Psoas muscle (tissue), 8 donors: ENCODE results near the gene ANAPC13. TPM values are rescaled to one million over a fixed set of nuclear protein-coding genes. Genes with fewer than 3 reads are reported as not detected.

Experiments
- ATAC-seq, 4 donors: fragments of 200-7000 bp; cut with Tn5 transposase; one replicate each; pipeline ENCODE4 v1.9.1; 2020; ENCODE audit warnings: moderate library complexity in 3 of 4, mild to moderate bottlenecking in 2 of 4
- DNase-seq, 2 donors: peaks; one replicate each; pipeline ENCODE4 v3.0.0-alpha.2; 2020
- H3K27ac ChIP-seq: fragments of 200-600 bp; one replicate; pipeline ENCODE4 v1.8.0; 2022
- H3K27me3 ChIP-seq, 3 donors: fragments of 200-600 bp in 1 of 3; one replicate each; pipeline versions ENCODE4 v1.6.1 to v1.8.0; 2013 to 2022; ENCODE audit warnings: low read length in 2 of 3, mild to moderate bottlenecking in 2 of 3, moderate library complexity in 1 of 3; ENCODE audit not compliant: insufficient read depth in 3 of 3
- H3K36me3 ChIP-seq, 2 donors: fragments of 200-600 bp in 1 of 2; one replicate each; pipeline versions ENCODE4 v1.6.1 to v1.8.0; 2013 to 2022; ENCODE audit warnings: low read depth in 1 of 2, mild to moderate bottlenecking in 1 of 2, moderate library complexity in 1 of 2; ENCODE audit not compliant: insufficient read depth in 1 of 2
- H3K4me1 ChIP-seq: fragments of 200-600 bp; one replicate; pipeline ENCODE4 v1.8.0; 2022
- H3K4me3 ChIP-seq: fragments of 200-600 bp; one replicate; pipeline ENCODE4 v1.8.0; 2022; ENCODE audit warnings: mild to moderate bottlenecking
- H3K9me3 ChIP-seq: fragments of 200-600 bp; one replicate; pipeline ENCODE4 v1.8.0; 2022
- CTCF ChIP-seq: fragments of 200-600 bp; IDR thresholded peaks from one replicate; pipeline ENCODE4 v1.8.0; 2022; ENCODE audit warnings: antibody characterized with exemption
- WGBS, 3 donors: extraction: QIAGEN DNeasy Blood & Tissue Kit; methylation state at CpG; one replicate each; pipeline versions ENCODE4 v1.1.6 to v1.1.7; 2013; 5-methylcytosine and 5-hydroxymethylcytosine counted together
- intact Hi-C, 2 donors: fragments of 100-400 bp; cut with DNase I; formaldehyde crosslinking; loops; one replicate each; pipeline versions ENCODE4 v1.11.0 to v1.14.2; 2022
- polyA plus RNA-seq, 3 donors: library from polyadenylated mRNA; stranded (reverse); fragments of 200-250 nt; gene quantifications; one replicate each; pipeline ENCODE4 v1.2.3, GENCODE V29; 2013
- total RNA-seq, 4 donors: library from RNA; stranded (reverse); fragmentation: NEBNext Ultra II Directional in 2 of 4; extraction: Animal tissue kit (Norgen Biotek cat#: 25700) in 2 of 4; gene quantifications; one replicate each; pipeline versions ENCODE4 v1.2.1 to v1.2.4, GENCODE V29; 2021 to 2023
- donor health status: healthy with polysubstance abuse.
- donor health status: DM: no; HTN: no; CAD: no; lungs with moderate emphysema.
- donor health status: Bipolar disorder and iron deficiency.
- donor health status: healthy.
- donor health status: DM: yes; HTN: yes; CAD: no.
- donor health status: DM: no; HTN: no; CAD: no.
- donor health status: DM: no; HTN: no; CAD: no.
- donor health status: DM: yes; HTN: yes; CAD: no.

The ANAPC13 gene
- total and polyA plus RNA-seq, 7 donors: 48.6 to 73.7 (median 65.8) TPM

- peak; percentile 51 to 71 (median 61) for ATAC-seq
- Histone ChIP-seq H3K27ac (no peak overlapping the region), H3K4me1 (peaks cover 14% of the 10 kb centered on the region), H3K4me3 (no peak overlapping the region), H3K9me3 (no peaks in the 10 kb centered on the region), H3K27me3 (no peaks in the 10 kb centered on the region), H3K36me3 (peaks cover 0 to 2% of the 10 kb centered on the region in 2 donors)
- DNase-seq: no peak
- WGBS, 3 donors: 48 to 56% (median 53%) methylated on average over 3 of the region's 3 CpGs
- no peak for TF ChIP-seq CTCF
- intact Hi-C loops: no loop called here
Observed at GRCh38 chr3:134496471-134497071, 10.8 kb upstream of the ANAPC13 start.

- intact Hi-C loops: no loop called here
- peaks cover 0 to 2% of the 10 kb centered on the region in 2 donors for H3K36me3 ChIP-seq
- ATAC-seq (peak in 1 of 4 donors; percentile 18), DNase-seq (no peak)
- no peaks in the 10 kb centered on the region for H3K9me3 ChIP-seq
- peaks cover 12% of the 10 kb centered on the region for H3K4me1 ChIP-seq
- H3K4me3 ChIP-seq: no peak overlapping the region
- no peak for TF ChIP-seq CTCF
- H3K27ac ChIP-seq: no peak overlapping the region
- H3K27me3 ChIP-seq: no peaks in the 10 kb centered on the region
Observed at GRCh38 chr3:134495980-134496379, 10.2 kb upstream of the ANAPC13 start.

GRCh38 chr3:134494495-134494894 is 8.7 kb upstream of the ANAPC13 start:
- no peak for TF ChIP-seq CTCF
- Histone ChIP-seq H3K36me3 (peaks cover 0 to 2% of the 10 kb centered on the region in 2 donors), H3K4me1 (peaks cover 12% of the 10 kb centered on the region), H3K9me3 (no peaks in the 10 kb centered on the region), H3K4me3 (no peak overlapping the region), H3K27me3 (no peaks in the 10 kb centered on the region), H3K27ac (no peak overlapping the region)
- 66 to 74% (median 68%) methylated on average over 5 of the region's 5 CpGs for WGBS, 3 donors
- intact Hi-C loops: no loop called here
- no peak for ATAC-seq
- DNase-seq: no peak

GRCh38 chr3:134487406-134487805 is 1.6 kb upstream of the ANAPC13 start:
- H3K4me1 ChIP-seq: peaks cover 41% of the 10 kb centered on the region
- H3K27ac ChIP-seq: peak overlapping the region; percentile 97
- TF ChIP-seq CTCF: no peak
- 55 to 59% (median 58%) methylated on average over 5 of the region's 5 CpGs for WGBS, 3 donors
- no peaks in the 10 kb centered on the region for H3K9me3 ChIP-seq
- ATAC-seq (no peak), DNase-seq (no peak)
- peaks cover 0 to 3% of the 10 kb centered on the region in 2 donors for H3K36me3 ChIP-seq
- H3K27me3 ChIP-seq: no peaks in the 10 kb centered on the region
- H3K4me3 ChIP-seq: peak overlapping the region; percentile 93
- intact Hi-C loops: no loop called here

GRCh38 chr3:134486577-134487041 is 824 bp upstream of the ANAPC13 start:
- no peaks in the 10 kb centered on the region for H3K9me3 ChIP-seq
- H3K27ac ChIP-seq: peak overlapping the region; percentile 97
- peaks cover 0 to 11% of the 10 kb centered on the region in 2 donors for H3K36me3 ChIP-seq
- H3K4me3 ChIP-seq: peak overlapping the region; percentile 93
- TF ChIP-seq CTCF: no peak
- peaks cover 37% of the 10 kb centered on the region for H3K4me1 ChIP-seq
- 2 to 3% (median 2%) methylated on average over 17 of the region's 17 CpGs for WGBS, 3 donors
- peak in 3 of 4 donors; percentile 3 to 9 (median 6) for ATAC-seq
- intact Hi-C loops: no loop called here
- H3K27me3 ChIP-seq: no peaks in the 10 kb centered on the region
- DNase-seq: no peak
